ENCODE results near the gene TIMP4.

TIMP4 gene

GRCh38 chr3:12190221-12190807 is 31.6 kb upstream of the TIMP4 start:
- Mint-ChIP-seq H3K27ac (peak overlapping the region; percentile 98), H3K4me1 (peaks cover 78% of the 10 kb centered on the region), H3K4me3 (no peak overlapping the region), H3K27me3 (no peaks in the 10 kb centered on the region), H3K36me3 (no peaks in the 10 kb centered on the region), H3K9me3 (no peaks in the 10 kb centered on the region)
- ATAC-seq = no peak

DNA sequence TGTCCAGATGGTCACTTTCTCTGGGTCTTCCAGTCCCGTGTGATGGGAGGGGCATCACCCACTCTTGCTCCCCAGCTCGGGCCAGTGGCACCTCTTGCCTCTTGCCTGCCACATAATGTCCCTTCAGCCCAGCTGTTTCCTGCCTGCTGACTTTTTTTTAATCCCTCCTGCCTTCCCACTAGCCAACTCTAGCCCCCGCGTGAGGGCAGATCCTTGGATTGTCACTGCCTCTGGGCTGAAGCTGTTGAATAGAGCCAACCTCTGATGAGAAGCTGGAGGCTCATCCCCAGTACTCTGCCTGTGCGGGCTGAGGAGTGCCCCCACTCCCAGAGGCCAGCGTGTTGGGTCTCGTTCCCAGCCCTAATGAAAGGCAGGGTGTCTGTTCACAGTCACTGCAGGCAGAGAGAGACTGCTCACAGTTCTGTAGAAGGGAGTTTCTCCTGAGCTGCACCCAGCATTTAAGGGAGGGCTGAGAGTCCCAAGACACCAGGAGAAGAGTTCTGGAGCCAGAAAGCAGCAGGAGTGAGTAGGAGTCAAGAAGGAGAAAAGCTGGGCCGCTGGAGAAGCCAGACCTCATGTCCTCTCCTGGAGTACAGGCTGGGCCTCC is 30.1 kb upstream of the TIMP4 start:
- Mint-ChIP-seq H3K36me3 (no peaks in the 10 kb centered on the region), H3K9me3 (no peaks in the 10 kb centered on the region), H3K4me1 (peaks cover 63% of the 10 kb centered on the region), H3K4me3 (peak overlapping the region; percentile 15), H3K27me3 (no peaks in the 10 kb centered on the region), H3K27ac (peak overlapping the region; percentile 98)
- no peak for ATAC-seq

DNA sequence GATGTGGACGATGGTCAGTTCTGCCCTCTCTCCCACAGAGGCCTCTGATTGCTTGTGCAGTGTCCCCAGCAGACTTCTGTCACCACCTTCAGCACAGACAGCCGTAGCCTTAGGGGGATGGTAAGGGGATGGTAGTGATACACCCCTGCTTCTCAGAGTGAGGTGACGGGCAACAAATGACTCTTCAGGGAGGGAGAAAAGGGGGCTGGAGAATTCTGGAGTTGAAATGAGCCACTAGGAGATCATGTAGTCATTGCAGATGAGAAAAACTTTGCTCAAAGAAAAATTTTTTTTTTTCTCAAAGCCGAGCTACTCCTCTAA is 29.6 kb upstream of the TIMP4 start:
- peak overlapping the region; percentile 22 for H3K4me3 Mint-ChIP-seq
- H3K27ac Mint-ChIP-seq = peak overlapping the region; percentile 98
- H3K4me1 Mint-ChIP-seq = peaks cover 62% of the 10 kb centered on the region
- no peaks in the 10 kb centered on the region for H3K9me3 Mint-ChIP-seq
- no peaks in the 10 kb centered on the region for H3K27me3 Mint-ChIP-seq
- H3K36me3 Mint-ChIP-seq = no peaks in the 10 kb centered on the region
- no peak for ATAC-seq

- Mint-ChIP-seq H3K4me3 (peak overlapping the region; percentile 26), H3K27me3 (no peaks in the 10 kb centered on the region), H3K27ac (peak overlapping the region; percentile 98), H3K4me1 (peaks cover 57% of the 10 kb centered on the region), H3K9me3 (no peaks in the 10 kb centered on the region), H3K36me3 (no peaks in the 10 kb centered on the region)
- ATAC-seq = peak; percentile 89
Measured at GRCh38 chr3:12187448-12188327, 29.0 kb upstream of the TIMP4 start.

DNA sequence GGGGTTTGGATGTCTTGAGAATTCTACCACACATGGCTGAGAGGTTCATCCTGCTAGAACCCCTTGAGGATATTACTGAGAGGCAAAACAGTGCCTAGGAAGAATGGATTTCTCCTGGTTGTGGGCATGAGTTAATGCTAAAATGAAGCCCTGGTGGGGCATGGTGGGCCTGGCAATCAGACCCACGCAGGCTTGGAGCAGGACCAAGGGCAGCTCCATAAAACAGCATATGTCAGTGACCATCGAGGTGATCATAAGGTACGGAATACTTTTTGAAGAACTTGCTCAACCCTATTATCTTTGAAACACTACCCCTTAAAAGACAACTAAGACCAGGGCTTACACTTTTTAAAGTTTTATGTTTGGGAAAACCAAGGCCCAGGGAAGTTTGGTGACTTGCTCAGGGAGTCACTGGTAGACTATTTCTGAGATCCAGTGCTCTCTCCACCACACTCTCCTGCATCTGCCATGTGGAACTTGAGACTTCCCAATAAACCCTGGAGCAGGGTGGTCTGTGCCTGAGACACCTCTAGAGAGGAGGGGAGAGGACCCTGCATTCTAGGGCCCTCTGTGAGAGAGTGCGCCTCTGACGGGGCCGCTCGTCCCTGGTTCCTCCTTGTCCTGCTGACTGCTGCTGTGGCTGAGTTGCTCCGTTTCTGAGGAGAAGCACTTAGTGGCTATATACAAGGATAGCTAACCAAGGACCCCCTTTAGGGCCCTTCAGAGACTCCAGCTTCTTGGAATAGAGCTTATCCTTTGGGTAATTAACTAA is 28.0 kb upstream of the TIMP4 start:
- peaks cover 52% of the 10 kb centered on the region for H3K4me1 Mint-ChIP-seq
- no peak for ATAC-seq
- H3K27me3 Mint-ChIP-seq = no peaks in the 10 kb centered on the region
- no peaks in the 10 kb centered on the region for H3K9me3 Mint-ChIP-seq
- H3K4me3 Mint-ChIP-seq = no peak overlapping the region
- no peaks in the 10 kb centered on the region for H3K36me3 Mint-ChIP-seq
- H3K27ac Mint-ChIP-seq = peak overlapping the region; percentile 98

DNA sequence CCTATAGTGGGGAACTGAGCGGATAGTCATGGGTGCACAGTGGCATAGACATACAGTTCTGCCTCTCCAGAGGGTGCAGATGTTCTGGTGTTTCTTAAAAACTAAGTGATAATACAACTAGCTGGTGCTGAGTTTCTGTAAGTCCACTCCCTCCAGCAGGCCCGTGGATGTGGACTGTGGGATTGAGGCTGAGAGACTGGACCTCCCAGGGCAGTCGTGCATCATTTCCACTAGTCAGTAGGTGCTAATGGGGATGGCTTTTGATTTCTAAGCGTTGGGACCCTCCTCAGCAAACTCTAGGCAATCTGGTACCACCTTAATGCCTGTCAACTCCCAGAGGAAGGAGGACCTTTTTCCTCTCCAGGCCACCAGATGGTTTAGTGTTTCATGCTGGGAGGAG is 27.3 kb upstream of the TIMP4 start:
- H3K4me3 Mint-ChIP-seq = no peak overlapping the region
- H3K27me3 Mint-ChIP-seq = no peaks in the 10 kb centered on the region
- H3K27ac Mint-ChIP-seq = peak overlapping the region; percentile 98
- H3K36me3 Mint-ChIP-seq = no peaks in the 10 kb centered on the region
- no peak for ATAC-seq
- no peaks in the 10 kb centered on the region for H3K9me3 Mint-ChIP-seq
- peaks cover 52% of the 10 kb centered on the region for H3K4me1 Mint-ChIP-seq

GRCh38 chr3:12185172-12185710 is 26.5 kb upstream of the TIMP4 start:
- Mint-ChIP-seq H3K9me3 (no peaks in the 10 kb centered on the region), H3K4me3 (no peak overlapping the region), H3K27ac (peak overlapping the region; percentile 38), H3K4me1 (peaks cover 43% of the 10 kb centered on the region), H3K27me3 (no peaks in the 10 kb centered on the region), H3K36me3 (no peaks in the 10 kb centered on the region)
- ATAC-seq = no peak

DNA sequence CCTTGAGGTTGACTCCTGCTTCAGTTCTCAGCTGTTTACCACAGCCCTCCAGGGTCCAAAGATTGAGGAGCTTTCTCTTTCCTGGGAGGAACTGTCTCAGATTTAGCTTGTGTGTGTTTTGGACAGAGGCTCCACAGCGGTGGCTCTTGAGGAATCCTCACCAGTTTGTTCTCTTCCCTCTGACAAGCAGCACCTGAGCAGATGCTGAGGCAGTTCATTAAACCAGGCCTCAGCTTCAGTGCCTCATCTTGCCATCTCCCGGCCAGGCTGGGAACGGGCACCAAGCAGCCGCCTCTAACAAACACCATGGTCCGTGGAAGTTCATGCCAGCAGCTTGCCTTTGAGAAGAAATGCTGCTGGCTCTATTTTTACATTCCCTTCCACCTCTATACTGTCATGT is 25.8 kb upstream of the TIMP4 start:
- peaks cover 38% of the 10 kb centered on the region for H3K4me1 Mint-ChIP-seq

DNA sequence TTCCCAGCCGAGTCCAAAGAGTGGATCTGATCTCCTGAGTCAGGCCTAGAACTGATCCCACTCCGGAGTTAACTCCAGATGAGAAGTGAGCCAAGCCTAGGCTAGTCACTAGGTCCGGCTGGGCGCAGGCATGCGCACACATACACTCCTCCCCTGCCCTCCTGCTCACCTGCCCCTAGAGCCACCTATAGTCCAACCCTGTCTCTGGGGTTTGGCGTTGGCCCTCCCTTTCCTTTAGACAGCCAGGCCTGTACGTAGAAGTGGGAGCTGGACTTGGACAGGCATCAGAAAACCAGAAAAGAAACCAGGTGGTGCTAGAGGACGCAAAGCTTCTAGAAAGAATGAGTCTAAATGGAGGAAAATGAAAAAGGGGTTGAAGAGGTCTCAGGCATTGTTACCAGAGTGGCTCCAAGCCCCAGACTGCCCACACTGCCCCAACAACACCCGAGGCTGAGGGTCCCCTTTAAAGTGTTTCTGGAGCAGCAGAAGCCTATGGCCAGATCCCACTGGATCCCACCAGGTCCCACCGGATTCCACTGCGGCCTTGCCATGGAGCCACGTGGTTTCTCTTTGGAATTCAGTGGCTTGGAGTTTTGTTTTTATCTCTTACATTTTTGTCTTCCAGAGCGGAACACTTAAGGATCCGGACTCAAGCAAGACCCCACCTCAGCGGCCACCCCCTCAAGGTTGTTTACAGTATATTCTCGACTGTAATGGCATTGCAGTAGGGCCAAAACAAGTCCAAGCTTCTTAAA is 24.2 kb upstream of the TIMP4 start:
- no peak overlapping the region for H3K4me3 Mint-ChIP-seq

More for the DNA sequence above, 25.8 kb upstream of the TIMP4 start:
- Mint-ChIP-seq H3K36me3 (no peaks in the 10 kb centered on the region), H3K4me3 (no peak overlapping the region), H3K27ac (peak overlapping the region; percentile 38), H3K9me3 (no peaks in the 10 kb centered on the region), H3K27me3 (no peaks in the 10 kb centered on the region)
- no peak for ATAC-seq

GRCh38 chr3:12181806-12182205 is 23.1 kb upstream of the TIMP4 start:
- H3K27me3 Mint-ChIP-seq = no peaks in the 10 kb centered on the region
- H3K4me1 Mint-ChIP-seq = peaks cover 25% of the 10 kb centered on the region
- no peak overlapping the region for H3K4me3 Mint-ChIP-seq
- H3K36me3 Mint-ChIP-seq = no peaks in the 10 kb centered on the region
- peak overlapping the region; percentile 46 for H3K27ac Mint-ChIP-seq
- ATAC-seq = no peak
- no peaks in the 10 kb centered on the region for H3K9me3 Mint-ChIP-seq

More for the DNA sequence above, 24.2 kb upstream of the TIMP4 start:
- Mint-ChIP-seq H3K4me1 (peaks cover 35% of the 10 kb centered on the region), H3K9me3 (no peaks in the 10 kb centered on the region), H3K36me3 (no peaks in the 10 kb centered on the region), H3K27ac (no peak overlapping the region), H3K27me3 (no peaks in the 10 kb centered on the region)
- ATAC-seq = no peak

- H3K9me3 Mint-ChIP-seq = no peaks in the 10 kb centered on the region
- H3K27ac Mint-ChIP-seq = peak overlapping the region; percentile 46
- H3K4me1 Mint-ChIP-seq = peaks cover 20% of the 10 kb centered on the region
- no peaks in the 10 kb centered on the region for H3K27me3 Mint-ChIP-seq
- H3K4me3 Mint-ChIP-seq = no peak overlapping the region
- H3K36me3 Mint-ChIP-seq = no peaks in the 10 kb centered on the region
- no peak for ATAC-seq
Measured at GRCh38 chr3:12181301-12181700, 22.6 kb upstream of the TIMP4 start.

DNA sequence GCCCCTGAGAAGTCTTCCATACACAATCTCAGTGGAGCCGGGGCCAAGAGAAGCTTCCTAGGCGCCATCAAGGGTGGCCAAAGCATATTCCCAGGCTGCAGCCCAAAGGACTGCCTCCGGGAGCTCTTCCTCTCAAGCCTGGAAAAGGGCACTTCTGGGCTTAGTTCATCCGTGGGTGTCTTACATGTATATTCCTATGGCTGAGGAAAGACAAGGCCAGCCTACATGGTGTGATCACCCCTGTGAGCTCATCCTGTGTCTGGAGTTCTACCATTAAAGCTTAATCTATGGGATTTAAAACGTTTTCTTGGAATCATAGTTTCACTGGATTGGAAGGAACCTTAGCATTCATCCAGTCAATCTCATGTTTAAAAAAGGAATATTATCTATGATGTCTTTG is 21.9 kb upstream of the TIMP4 start:
- no peak overlapping the region for H3K4me3 Mint-ChIP-seq
- no peaks in the 10 kb centered on the region for H3K9me3 Mint-ChIP-seq
- no peak for ATAC-seq
- no peak overlapping the region for H3K27ac Mint-ChIP-seq
- H3K36me3 Mint-ChIP-seq = no peaks in the 10 kb centered on the region
- no peaks in the 10 kb centered on the region for H3K27me3 Mint-ChIP-seq
- peaks cover 20% of the 10 kb centered on the region for H3K4me1 Mint-ChIP-seq

DNA sequence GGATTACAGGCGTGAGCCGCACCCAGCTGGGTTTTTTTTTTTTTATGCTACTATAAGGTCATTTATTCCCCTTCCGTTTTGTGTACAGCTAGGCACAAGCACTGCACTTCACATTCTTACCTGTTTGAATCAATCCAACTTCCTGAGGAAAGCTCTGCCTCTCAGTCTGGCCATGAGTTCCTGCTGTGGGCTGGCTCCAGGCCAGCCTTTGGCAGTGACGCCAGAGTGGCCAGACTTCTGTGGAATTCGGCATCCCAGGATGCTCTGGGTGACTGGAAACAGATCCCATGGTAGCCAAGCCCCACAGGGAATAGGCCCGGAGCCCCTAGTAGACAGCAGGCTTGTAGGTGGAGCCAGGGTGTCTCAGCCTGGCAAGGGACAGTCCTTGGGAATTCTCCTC is 21.5 kb upstream of the TIMP4 start:
- Mint-ChIP-seq H3K27ac (no peak overlapping the region), H3K9me3 (no peaks in the 10 kb centered on the region), H3K36me3 (no peaks in the 10 kb centered on the region), H3K4me1 (peaks cover 20% of the 10 kb centered on the region), H3K4me3 (no peak overlapping the region), H3K27me3 (no peaks in the 10 kb centered on the region)
- ATAC-seq = no peak

DNA sequence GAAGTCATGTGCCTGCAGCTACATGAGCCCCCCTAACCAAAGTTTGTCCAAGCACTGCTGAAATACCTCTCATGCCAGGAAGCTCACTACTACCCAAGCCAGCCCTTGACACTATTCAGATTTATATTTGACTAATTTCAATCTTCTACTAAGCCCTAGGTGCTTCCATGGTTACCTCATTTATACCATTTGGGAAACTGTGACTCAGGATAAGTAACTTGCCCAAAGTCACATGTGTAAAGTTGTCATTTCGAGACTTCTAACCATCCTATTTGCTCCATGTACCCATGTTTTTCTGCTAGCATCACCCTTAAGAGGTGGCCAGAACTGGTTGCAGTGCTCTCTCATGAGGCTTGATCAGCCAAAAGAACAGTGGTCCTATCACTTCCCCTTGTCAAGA is 20.7 kb upstream of the TIMP4 start:
- ATAC-seq = no peak
- H3K36me3 Mint-ChIP-seq = no peaks in the 10 kb centered on the region
- H3K4me1 Mint-ChIP-seq = peaks cover 20% of the 10 kb centered on the region
- no peaks in the 10 kb centered on the region for H3K27me3 Mint-ChIP-seq
- H3K27ac Mint-ChIP-seq = no peak overlapping the region
- no peak overlapping the region for H3K4me3 Mint-ChIP-seq
- no peaks in the 10 kb centered on the region for H3K9me3 Mint-ChIP-seq

Data from stimulated activated memory B cell treated with anti-CD40 and anti-IgM and Interleukin-4, amounts not matched to agents 10 μg/mL and 1 μg/mL and 100 μg/mL, for 72 hours (primary cell).